LNCaP clone FGC (cell line): ENCODE results near the gene UBXN11.
A peak's percentile ranks its signal among the peaks of the same experiment; 100 is the strongest.

ENCODE experiments used
- DNase-seq: peaks from one replicate; pipeline ENCODE4 v3.0.0-alpha.2; 2011; ENCODE audit warnings: low read depth
- H3K4me3 ChIP-seq: 2 replicates; pipeline ENCODE4 v1.5.1; 2011; ENCODE audit warnings: mild to moderate bottlenecking, low read depth, low read length, control low read depth
- CTCF ChIP-seq: IDR thresholded peaks from 2 replicates; pipeline ENCODE4 v1.5.1; 2012; ENCODE audit warnings: mild to moderate bottlenecking; ENCODE audit not compliant: control insufficient read depth, insufficient read depth; ENCODE audit errors: extremely low read depth

UBXN11 gene

GRCh38 chr1:26283871-26284596 lies 22.4 kb downstream of the UBXN11 start:
- no peak for TF ChIP-seq CTCF
- no peak overlapping the region for H3K4me3 ChIP-seq
- no peak for DNase-seq

GRCh38 chr1:26283279-26283853 lies 23.1 kb downstream of the UBXN11 start:
- H3K4me3 ChIP-seq = no peak overlapping the region
- no peak for DNase-seq
- no peak for TF ChIP-seq CTCF

GRCh38 chr1:26282401-26282918 lies 24.0 kb downstream of the UBXN11 start:
- DNase-seq = no peak
- H3K4me3 ChIP-seq = no peak overlapping the region

GRCh38 chr1:26281971-26282370 lies 24.5 kb downstream of the UBXN11 start:
- no peak for TF ChIP-seq CTCF
- no peak for DNase-seq
- no peak overlapping the region for H3K4me3 ChIP-seq

More at GRCh38 chr1:26282401-26282918, 24.0 kb downstream of the UBXN11 start:
- no peak for TF ChIP-seq CTCF

- TF ChIP-seq CTCF = no peak
These were observed 25.1 kb downstream of the UBXN11 start for GRCh38 chr1:26281091-26281958.

GRCh38 chr1:26280333-26281042 lies 25.9 kb downstream of the UBXN11 start:
- TF ChIP-seq CTCF = no peak
- no peak for DNase-seq
- peak overlapping the region; percentile 60 for H3K4me3 ChIP-seq

More at GRCh38 chr1:26281091-26281958, 25.1 kb downstream of the UBXN11 start:
- DNase-seq = no peak
- H3K4me3 ChIP-seq = no peak overlapping the region
